Measurements from ENCODE around the gene ARHGEF4.

Gene ARHGEF4

DNA sequence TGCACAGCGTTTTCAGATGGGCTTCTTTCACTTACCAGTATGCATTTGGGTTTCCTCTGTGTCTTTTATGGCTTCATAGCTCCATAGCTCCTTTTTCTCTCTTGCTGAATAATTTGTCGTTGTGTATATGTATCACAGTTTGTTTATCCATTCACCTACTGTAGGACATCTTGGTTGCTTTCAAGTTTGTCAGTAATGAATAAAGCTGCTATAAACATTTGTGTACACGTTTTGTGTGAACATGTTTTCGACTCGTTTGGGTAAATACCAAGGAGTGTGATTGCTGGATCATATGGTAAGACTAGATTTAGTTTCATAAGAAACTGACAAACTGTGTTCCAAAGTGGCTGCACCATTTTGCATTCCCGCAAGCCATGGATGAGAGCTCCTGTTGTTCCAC is 161.8 kb downstream of the ARHGEF4 start:
- Mint-ChIP-seq H3K4me3 (no peak overlapping the region), H3K4me1 (no peaks in the 10 kb centered on the region), H3K27ac (no peak overlapping the region), H3K9me3 (no peaks in the 10 kb centered on the region), H3K27me3 (no peaks in the 10 kb centered on the region)
- ATAC-seq (no peak), DNase-seq (no peak)

DNA sequence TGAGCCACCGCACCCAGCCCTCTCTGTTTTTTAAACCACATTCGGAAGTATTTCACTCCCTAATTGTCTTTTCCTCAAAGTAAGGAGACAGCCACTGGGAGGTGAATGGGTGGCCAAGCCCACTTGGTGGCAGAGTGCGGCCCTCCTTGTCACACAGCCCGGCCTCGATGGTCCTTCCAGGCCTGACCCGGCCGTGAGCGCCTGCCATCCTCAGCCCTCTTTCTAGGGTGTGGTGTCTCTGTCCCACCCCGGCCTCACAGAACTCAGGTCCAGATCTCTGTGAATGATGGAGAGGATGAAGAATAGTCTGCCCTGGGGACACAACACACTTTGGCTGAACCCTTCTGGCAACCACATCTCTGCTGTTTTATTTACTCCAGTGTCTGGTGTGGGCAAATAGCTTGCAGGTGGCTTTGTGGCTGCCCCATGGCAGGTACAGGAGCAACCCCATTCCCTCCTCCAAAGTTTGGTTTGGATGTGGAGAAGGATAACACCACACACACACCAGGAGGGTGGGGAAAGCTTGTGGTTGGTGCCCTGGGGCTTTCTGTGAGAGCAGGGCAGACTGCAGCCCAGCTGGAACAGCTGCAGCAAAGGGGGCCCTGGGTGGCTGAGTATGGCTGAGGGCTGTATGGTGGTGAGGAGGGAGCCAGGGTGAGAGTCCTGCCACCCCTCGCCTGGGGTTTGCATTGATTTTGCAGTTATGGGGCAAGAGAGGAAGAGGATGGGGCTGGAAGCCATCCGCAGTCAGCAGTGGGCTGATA is 167.9 kb downstream of the ARHGEF4 start:
- no peaks in the 10 kb centered on the region for H3K27me3 Mint-ChIP-seq
- peaks cover 10% of the 10 kb centered on the region for H3K4me1 Mint-ChIP-seq
- H3K4me3 Mint-ChIP-seq, result no peak overlapping the region
- no peak for DNase-seq
- ATAC-seq, result peak; percentile 28
- peaks cover 6 to 9% of the 10 kb centered on the region in 2 donors for H3K9me3 Mint-ChIP-seq
- no peak overlapping the region for H3K27ac Mint-ChIP-seq

DNA sequence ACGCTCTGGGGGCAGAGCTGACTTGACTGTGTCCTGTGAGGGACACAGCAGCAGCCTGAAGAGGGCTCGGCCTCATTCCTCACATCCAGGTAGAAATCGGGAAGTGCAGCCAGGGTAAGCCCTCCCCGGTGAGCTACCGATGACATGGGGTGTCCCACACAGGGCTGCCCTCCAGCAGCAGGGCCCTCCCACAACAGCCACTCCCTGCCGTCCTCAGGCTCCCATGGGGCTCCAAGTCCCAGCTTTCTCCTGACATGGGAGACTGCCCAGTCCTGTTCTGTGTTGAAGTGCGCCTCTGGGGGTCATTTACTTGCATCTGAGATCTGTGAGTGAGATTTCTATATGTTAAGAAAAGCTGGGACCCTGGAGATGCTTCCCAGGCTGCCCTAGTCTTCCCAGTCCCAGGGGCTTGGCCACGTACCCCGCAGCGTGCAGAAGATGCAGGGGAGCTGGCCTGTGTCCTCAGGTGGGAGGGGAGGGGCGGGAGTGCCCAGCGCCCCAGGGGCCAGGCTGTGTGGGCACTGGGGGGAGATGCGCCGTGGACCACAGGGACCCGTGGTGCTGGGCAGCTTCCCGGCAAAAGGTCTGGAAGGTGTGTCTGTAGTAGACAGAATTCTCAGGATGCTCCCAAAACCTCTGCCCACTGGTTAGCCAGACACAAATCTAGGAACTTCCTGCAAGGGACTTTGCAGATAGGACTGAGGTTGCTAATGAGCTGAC is 168.7 kb downstream of the ARHGEF4 start:
- peak; percentile 49 for ATAC-seq
- no peak for DNase-seq
- Mint-ChIP-seq H3K4me3 (no peak overlapping the region), H3K27me3 (no peaks in the 10 kb centered on the region), H3K4me1 (peaks cover 17% of the 10 kb centered on the region), H3K9me3 (peaks cover 9 to 12% of the 10 kb centered on the region in 2 donors), H3K27ac (no peak overlapping the region)

DNA sequence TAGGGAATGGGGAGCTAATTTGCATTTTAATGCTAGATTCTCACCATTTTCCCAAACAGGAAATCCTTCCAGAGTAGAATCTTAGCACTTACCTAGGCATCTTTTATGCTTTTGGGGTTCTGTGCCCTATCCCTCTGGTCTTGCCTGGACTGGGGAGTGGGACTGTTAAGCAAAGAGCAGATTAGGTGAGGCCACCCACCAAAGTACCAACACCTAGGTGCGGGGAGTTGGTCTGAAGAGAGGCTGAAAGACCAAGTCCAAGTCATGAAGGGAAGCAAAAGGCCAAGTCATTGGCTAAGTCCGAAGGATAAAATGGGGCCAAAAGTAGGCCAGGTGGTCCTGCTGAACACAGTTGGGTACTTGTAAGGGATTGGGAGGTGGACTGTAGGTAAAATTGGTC is 169.8 kb downstream of the ARHGEF4 start:
- Mint-ChIP-seq H3K27me3 (peaks cover 4% of the 10 kb centered on the region), H3K4me1 (peaks cover 29% of the 10 kb centered on the region), H3K27ac (no peak overlapping the region), H3K4me3 (no peak overlapping the region), H3K9me3 (peaks cover 9 to 12% of the 10 kb centered on the region in 2 donors)
- DNase-seq, result no peak
- no peak for ATAC-seq

DNA sequence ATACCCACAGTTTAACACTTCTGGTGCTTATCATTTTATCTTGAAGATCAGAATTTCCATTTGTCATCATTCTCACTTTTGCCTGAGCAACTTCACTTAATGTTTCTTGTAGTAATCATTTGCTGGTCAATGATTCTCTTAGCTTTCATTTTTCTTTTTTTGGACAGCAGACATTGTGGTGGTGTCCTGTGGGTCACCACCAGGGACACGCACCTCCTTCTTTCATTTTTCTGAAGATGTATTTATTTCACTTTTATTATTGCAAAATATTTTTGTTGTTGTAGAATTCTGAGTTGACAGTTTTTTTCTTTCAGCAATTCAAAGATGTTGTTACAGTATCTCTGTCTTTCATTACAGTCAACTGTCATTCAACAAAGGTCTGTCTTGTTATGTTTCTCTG is 172.3 kb downstream of the ARHGEF4 start:
- H3K27ac Mint-ChIP-seq, result no peak overlapping the region
- ATAC-seq, result no peak
- peaks cover 36% of the 10 kb centered on the region for H3K4me1 Mint-ChIP-seq
- no peak overlapping the region for H3K4me3 Mint-ChIP-seq
- no peak for DNase-seq
- H3K27me3 Mint-ChIP-seq, result peaks cover 9% of the 10 kb centered on the region
- H3K9me3 Mint-ChIP-seq, result peaks cover 9 to 12% of the 10 kb centered on the region in 2 donors

DNA sequence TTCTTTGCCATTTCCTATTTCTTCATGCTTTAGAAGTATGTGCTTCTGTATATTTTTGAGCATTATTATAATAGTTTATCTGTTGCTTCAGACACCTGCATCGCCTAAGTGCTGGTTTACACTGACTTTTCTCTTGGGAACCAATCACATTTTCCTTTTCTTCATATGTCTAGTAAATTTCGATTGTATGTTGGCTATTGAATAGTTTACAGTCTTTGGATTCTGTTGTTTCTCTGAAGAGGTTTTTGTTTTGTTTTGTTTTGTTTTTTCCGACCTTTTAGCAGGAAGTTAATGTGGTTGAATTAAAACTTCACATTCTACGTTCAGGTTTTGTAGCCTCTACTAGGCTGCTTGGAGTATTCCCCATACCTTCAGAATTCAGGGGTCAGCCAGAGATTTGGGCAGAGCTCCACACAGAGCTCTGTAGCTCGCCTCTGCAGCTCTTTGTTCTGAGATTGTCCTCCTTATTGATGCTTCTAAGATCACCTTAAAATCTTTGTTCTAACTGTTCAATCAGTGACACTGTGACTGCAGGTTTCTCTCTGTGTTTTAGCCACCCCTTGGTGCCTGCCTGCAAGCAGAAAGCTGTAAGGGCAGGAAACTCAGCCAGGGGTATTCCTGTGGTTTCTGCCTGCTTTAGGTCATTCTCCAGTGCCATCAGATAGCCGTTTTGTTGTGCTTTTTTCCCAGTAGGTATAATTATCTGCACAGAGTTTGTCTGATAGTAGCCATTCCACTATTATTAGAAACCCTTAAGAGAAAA is 173.2 kb downstream of the ARHGEF4 start:
- peaks cover 16% of the 10 kb centered on the region for H3K27me3 Mint-ChIP-seq
- no peak overlapping the region for H3K27ac Mint-ChIP-seq
- DNase-seq (no peak), ATAC-seq (no peak)
- peaks cover 36% of the 10 kb centered on the region for H3K4me1 Mint-ChIP-seq
- peaks cover 9 to 12% of the 10 kb centered on the region in 2 donors for H3K9me3 Mint-ChIP-seq
- H3K4me3 Mint-ChIP-seq, result peak overlapping the region; percentile 64 to 66

DNA sequence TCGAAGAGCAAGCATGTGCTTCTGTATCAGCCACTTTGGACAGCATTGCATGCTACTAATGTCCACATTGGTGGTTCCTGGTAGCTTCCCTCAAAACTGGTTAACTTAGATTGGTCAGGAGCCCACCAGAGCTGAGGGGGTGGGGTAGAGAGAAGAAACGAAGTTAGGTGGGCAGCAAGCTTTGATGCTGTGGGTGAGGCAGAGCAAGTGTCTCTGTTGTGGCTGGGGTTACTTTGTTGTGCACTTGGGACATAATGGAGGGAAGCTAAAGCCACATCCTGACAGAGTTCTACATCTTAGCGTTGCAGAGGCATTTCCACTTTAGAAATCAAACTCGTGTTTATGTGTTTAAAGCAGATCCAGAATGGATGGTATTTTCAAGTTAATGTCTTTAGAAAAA is 173.9 kb downstream of the ARHGEF4 start:
- peak overlapping the region; percentile 64 to 66 for H3K4me3 Mint-ChIP-seq
- H3K9me3 Mint-ChIP-seq, result peaks cover 9 to 12% of the 10 kb centered on the region in 2 donors
- peak overlapping the region; percentile 65 to 92 for H3K27ac Mint-ChIP-seq
- H3K4me1 Mint-ChIP-seq, result peaks cover 36% of the 10 kb centered on the region
- ATAC-seq, result peak; percentile 87
- DNase-seq, result peak in 1 of 2 donors; percentile 21
- H3K27me3 Mint-ChIP-seq, result peaks cover 16% of the 10 kb centered on the region

DNA sequence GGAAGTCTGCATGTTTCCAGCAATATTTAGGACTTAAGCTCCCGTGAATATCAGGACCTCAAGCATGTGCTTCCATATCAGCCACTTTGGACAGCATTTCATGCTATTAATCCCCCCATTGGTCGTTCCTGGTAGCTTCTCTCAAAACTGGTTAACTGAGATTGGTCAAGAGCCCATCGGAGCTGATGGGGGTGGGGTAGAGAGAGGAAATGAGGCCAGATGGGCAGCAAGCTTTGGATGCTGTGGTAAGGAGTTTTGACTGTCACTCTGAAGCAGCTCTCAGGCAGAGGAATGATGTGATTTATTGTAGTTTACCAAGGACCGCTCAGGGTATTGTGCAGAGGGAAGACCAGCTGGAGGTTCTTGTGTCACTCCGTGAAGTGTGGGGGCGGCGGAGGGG is 174.8 kb downstream of the ARHGEF4 start:
- ATAC-seq, result no peak
- Mint-ChIP-seq H3K27ac (no peak overlapping the region), H3K4me3 (no peak overlapping the region), H3K9me3 (peaks cover 9 to 12% of the 10 kb centered on the region in 2 donors), H3K27me3 (peaks cover 25% of the 10 kb centered on the region), H3K4me1 (peaks cover 36% of the 10 kb centered on the region)
- no peak for DNase-seq

DNA sequence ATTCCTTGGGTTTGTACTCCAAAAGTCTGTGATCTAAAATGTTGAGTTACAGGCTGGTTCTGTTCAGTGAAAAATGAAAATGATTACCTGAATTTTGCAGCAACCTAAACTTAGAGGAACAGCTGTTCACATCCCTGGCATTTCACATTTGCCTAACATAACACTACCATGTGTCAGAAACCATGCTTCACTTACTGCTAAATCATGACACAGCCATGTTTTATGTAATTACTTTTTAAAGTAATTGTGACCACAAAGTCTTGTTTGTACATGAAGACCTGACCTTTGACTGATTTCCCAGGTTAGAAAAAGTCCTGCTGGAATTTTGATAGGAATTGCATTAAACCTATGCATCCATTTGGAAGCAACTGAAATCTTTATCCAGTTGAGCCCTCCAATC is 177.4 kb downstream of the ARHGEF4 start:
- Mint-ChIP-seq H3K4me1 (peaks cover 31% of the 10 kb centered on the region), H3K4me3 (no peak overlapping the region), H3K9me3 (peaks cover 4 to 11% of the 10 kb centered on the region in 2 donors), H3K27ac (no peak overlapping the region), H3K27me3 (peaks cover 41% of the 10 kb centered on the region)
- DNase-seq (no peak), ATAC-seq (no peak)

DNA sequence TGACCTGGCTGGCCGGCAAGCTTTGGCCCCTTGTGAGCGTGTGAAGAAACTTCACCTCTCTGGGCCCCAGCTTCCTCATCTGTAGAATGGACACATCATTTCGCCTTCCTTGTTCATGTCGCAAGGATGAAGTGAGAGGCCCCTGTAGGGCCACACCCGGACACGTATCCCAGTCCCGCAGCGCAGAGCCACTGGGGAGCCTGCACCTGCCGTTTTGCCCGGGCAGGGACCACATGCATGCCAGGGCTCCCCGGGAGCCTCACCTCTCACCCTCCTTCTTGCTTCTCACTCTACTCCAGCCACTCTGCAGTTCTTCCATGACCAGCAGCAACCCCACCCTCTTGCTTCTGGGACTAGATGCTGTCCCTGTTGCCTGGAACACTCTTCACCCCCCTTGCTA is 179.1 kb downstream of the ARHGEF4 start:
- Mint-ChIP-seq H3K9me3 (no peaks in the 10 kb centered on the region), H3K4me3 (no peak overlapping the region), H3K27ac (peak overlapping the region; percentile 24 to 51), H3K27me3 (peaks cover 41% of the 10 kb centered on the region), H3K4me1 (peaks cover 15% of the 10 kb centered on the region)
- ATAC-seq (no peak), DNase-seq (no peak)

DNA sequence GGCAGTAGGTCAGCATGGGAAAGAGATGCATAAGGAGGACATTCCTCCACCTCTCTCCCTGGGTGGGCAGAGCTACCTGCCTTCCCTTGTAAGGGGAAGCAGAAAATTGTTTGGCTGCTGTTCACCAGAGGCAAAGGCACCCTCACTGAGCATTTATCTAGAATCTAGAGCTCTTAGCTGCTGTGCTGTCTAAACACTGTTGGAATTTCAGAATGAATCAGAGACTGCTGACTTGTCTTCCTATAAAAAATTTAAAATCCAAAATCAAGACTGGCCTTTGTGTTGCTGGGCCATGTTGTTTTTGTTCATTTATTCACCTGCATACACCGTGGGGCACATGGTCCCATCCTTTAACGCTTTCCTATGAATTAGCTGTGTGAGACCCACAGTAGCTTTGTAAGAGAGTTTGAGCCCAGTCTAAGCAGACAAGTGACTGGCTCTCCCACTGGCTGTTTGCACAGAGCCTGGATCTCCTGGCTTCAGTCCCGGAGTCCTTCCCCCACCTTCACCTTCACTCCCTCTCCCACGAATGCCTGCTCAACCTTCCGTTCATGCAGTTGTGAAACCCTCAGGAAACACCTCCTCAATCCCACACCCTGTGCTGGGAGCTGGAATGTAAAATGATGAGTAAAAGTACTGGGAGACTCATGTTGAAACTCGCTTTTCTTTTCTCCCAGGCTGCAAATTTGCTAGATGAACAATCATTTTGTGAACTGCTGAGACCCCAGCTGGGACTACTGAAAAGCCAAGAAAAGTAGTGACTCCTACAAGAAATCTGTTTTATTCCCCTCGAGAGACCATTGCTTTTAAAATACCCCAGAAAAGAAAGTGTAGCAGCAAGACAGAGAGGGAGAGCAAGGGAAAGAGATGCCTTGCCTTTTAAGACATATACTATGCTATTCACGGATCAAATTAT is 180.4 kb downstream of the ARHGEF4 start:
- DNase-seq, result no peak
- no peaks in the 10 kb centered on the region for H3K9me3 Mint-ChIP-seq

DNA sequence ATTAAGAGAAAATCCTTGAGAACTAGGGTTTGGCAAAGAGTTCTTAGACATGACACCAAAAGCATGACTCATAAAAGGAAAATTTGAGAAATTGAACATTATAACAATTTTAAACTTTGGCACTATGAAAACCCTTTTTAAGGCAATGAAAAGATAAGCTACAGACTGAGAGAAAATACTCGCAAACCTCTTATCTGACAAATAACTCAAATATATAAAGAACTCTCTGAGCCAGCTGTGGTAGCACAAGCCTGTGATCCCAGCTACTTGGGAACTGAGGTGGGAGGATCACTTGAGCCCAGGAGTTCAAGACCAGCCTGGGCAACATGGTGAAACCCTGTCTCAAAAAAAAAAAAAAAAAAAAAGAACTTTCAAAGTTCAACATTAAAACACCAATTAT is 186.0 kb downstream of the ARHGEF4 start:
- Mint-ChIP-seq H3K27ac (no peak overlapping the region), H3K27me3 (peaks cover 52% of the 10 kb centered on the region), H3K9me3 (peaks cover 0 to 18% of the 10 kb centered on the region in 2 donors), H3K4me1 (no peaks in the 10 kb centered on the region), H3K4me3 (no peak overlapping the region)
- no peak for DNase-seq
- ATAC-seq, result no peak

More for the DNA sequence above, 180.4 kb downstream of the ARHGEF4 start:
- Mint-ChIP-seq H3K27ac (no peak overlapping the region), H3K4me1 (peaks cover 2% of the 10 kb centered on the region), H3K27me3 (peaks cover 31% of the 10 kb centered on the region), H3K4me3 (no peak overlapping the region)
- no peak for ATAC-seq

DNA sequence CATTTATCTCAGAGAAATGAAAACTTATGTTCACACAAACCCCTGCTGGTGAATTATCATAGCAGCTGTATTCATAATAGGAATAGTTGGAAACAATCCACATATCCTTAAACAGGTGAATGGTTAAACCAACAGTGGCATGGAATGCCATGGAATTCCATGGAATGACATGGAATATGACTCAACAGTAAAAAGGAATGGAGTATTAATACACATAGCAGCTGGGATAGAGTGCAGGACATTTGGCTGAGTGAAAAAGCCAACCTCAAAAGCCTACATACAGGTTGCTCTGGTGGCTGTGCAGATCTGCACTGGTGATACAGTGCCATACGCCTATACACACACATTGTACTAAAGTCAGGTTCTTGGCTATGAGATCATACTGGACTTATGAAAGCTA is 187.0 kb downstream of the ARHGEF4 start:
- no peak for ATAC-seq
- Mint-ChIP-seq H3K4me3 (no peak overlapping the region), H3K4me1 (no peaks in the 10 kb centered on the region), H3K27me3 (peaks cover 44% of the 10 kb centered on the region), H3K9me3 (peaks cover 0 to 20% of the 10 kb centered on the region in 2 donors), H3K27ac (no peak overlapping the region)
- DNase-seq, result no peak

DNA sequence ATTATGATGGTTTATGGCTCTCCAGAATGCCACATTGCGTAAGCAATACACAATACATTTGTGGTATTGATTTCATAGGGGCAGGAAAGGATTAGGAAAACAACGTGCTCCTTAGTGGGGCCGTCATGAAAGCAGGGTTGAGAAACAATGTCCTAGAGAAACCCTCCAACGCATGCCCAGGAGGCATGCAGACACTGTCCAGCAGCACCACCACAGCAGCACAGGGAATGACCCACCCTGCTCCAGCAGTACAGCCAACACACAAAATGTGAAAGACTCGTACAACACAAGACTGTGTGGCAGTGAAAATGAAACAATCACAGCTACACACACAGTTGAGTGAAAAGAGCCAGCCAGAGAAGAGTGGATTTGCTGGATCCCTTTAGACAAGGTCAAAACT is 190.2 kb downstream of the ARHGEF4 start:
- Mint-ChIP-seq H3K4me1 (peaks cover 7% of the 10 kb centered on the region), H3K27me3 (peaks cover 44% of the 10 kb centered on the region), H3K4me3 (no peak overlapping the region), H3K27ac (no peak overlapping the region), H3K9me3 (peaks cover 0 to 20% of the 10 kb centered on the region in 2 donors)
- ATAC-seq (no peak), DNase-seq (no peak)
